Measurements from ENCODE around the gene PGF. TPM values are rescaled to one million over a fixed set of nuclear protein-coding genes. Genes with fewer than 3 reads are reported as not detected.

PGF gene
- total RNA-seq, 3 donors from 2014 or later = 3.7 to 17.9 (median 8.2) TPM

- H3K9me3 ChIP-seq = no peaks in the 10 kb centered on the region
- H3K4me1 ChIP-seq = peaks cover 0 to 6% of the 10 kb centered on the region in 2 donors
- no peaks in the 10 kb centered on the region for H3K27me3 ChIP-seq
- peak in 1 of 3 donors; percentile 7 for TF ChIP-seq POLR2AphosphoS5 (IDR thresholded peaks at IDR 0.05)
- no peak for TF ChIP-seq POLR2A (IDR thresholded peaks at IDR 0.05)
- DNase-seq (ENCODE audit: low spot score in 2 of 2) = no peak
- H3K27ac ChIP-seq = peak overlapping the region; percentile 36 to 73
- H3K36me3 ChIP-seq = no peaks in the 10 kb centered on the region
- H3K4me3 ChIP-seq = peak overlapping the region; percentile 55 to 77 (median 59)
- intact Hi-C loops (cut with DNase I; ENCODE audit: low total_unique reads) = no loop called here
Observed at GRCh38 chr14:74954232-74954946, 1.0 kb downstream of the PGF start.

DNA sequence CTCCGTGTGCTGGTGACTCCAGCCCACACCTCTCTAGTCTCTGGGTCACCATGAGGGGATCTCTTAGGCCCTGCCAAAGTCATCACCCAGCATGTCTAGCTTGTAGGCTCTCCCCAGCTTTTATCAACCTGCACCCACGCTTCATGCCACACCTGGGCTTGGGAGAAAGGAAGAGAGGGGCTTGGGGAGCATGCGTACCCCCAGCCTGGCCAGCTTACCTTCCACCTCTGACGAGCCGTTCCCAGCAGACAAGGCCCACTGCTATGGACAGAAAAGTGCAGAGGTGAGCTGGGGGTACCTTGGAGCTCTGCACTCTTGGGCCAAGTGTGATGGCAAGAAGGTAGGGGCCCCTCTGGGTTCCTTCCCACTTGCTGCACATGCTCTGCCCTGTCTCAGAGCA is 1.7 kb downstream of the PGF start:
- TF ChIP-seq POLR2AphosphoS5 (IDR thresholded peaks at IDR 0.05) = no peak
- no peak for TF ChIP-seq POLR2A (IDR thresholded peaks at IDR 0.05)
- no peak for TF ChIP-seq CTCF (IDR thresholded peaks at IDR 0.05)
- no peaks in the 10 kb centered on the region for H3K36me3 ChIP-seq
- DNase-seq (ENCODE audit: low spot score in 2 of 2) = no peak
- no peaks in the 10 kb centered on the region for H3K9me3 ChIP-seq
- intact Hi-C loops (cut with DNase I; ENCODE audit: low total_unique reads) = no loop called here
- H3K27ac ChIP-seq = peak overlapping the region in 1 of 2 donors; percentile 73
- H3K4me1 ChIP-seq = peaks cover 0 to 6% of the 10 kb centered on the region in 2 donors
- peak overlapping the region; percentile 55 to 77 (median 59) for H3K4me3 ChIP-seq
- no peaks in the 10 kb centered on the region for H3K27me3 ChIP-seq

- DNase-seq (ENCODE audit: low spot score in 2 of 2) = no peak
- Histone ChIP-seq H3K4me3 (peak overlapping the region; percentile 55 to 77 (median 59)), H3K4me1 (peaks cover 0 to 6% of the 10 kb centered on the region in 2 donors)
Observed at GRCh38 chr14:74952697-74953484, 2.5 kb downstream of the PGF start.

GRCh38 chr14:74952180-74952665 is 3.2 kb downstream of the PGF start:
- peak overlapping the region in 1 of 2 donors; percentile 65 for H3K27ac ChIP-seq
- H3K9me3 ChIP-seq = no peaks in the 10 kb centered on the region
- H3K27me3 ChIP-seq = no peaks in the 10 kb centered on the region
- intact Hi-C loops (cut with DNase I; ENCODE audit: low total_unique reads) = no loop called here
- no peaks in the 10 kb centered on the region for H3K36me3 ChIP-seq
- H3K4me3 ChIP-seq = peak overlapping the region in 1 of 3 donors; percentile 31
- DNase-seq (ENCODE audit: low spot score in 2 of 2) = no peak
- no peak for TF ChIP-seq CTCF (IDR thresholded peaks at IDR 0.05)
- TF ChIP-seq POLR2AphosphoS5 (IDR thresholded peaks at IDR 0.05) = no peak
- TF ChIP-seq POLR2A (IDR thresholded peaks at IDR 0.05) = no peak
- H3K4me1 ChIP-seq = peaks cover 0 to 6% of the 10 kb centered on the region in 2 donors

More at GRCh38 chr14:74952697-74953484, 2.5 kb downstream of the PGF start:
- no peak for TF ChIP-seq POLR2AphosphoS5 (IDR thresholded peaks at IDR 0.05)
- TF ChIP-seq CTCF (IDR thresholded peaks at IDR 0.05) = no peak
- TF ChIP-seq POLR2A (IDR thresholded peaks at IDR 0.05) = no peak
- intact Hi-C loops (cut with DNase I; ENCODE audit: low total_unique reads) = no loop called here
- Histone ChIP-seq H3K27me3 (no peaks in the 10 kb centered on the region), H3K27ac (peak overlapping the region in 1 of 2 donors; percentile 25), H3K36me3 (no peaks in the 10 kb centered on the region), H3K9me3 (no peaks in the 10 kb centered on the region)

DNA sequence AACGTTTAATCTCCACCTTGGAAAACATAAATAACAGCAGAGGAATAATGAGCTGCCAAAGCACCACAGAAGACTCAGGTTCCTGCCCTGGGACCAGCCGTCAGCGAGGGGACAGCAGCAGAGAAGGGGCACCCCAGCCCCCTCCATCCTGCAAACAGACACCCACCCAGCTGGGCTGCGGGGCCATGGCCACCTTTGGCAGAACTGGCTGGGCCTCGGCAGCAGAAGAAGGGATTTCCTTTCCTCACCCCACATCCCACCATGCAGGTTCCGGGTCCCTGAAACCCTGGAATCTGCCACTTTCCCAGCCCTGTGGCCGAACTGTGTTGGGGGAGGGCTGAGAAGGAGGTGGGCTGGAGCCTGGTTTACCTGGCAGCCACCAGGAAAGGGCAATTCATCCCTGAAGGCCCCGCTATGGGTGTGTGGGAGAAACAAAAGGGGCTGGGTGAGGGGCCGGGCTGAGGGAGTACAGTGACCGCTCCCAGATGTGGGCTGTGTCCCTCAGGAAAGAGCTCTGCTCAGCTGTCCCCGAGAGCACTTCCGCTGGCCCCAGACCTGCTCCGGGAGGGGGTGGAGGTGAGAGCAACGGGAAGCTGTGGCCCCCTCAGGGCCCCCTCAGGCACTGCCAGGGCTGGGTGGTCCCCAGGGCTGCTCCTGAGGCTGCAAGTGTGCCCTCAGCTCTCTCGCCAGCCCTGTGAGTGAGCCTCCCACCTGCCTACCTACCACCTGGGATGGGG is 3.8 kb downstream of the PGF start:
- peak overlapping the region in 1 of 3 donors; percentile 31 for H3K4me3 ChIP-seq
- intact Hi-C loops (cut with DNase I; ENCODE audit: low total_unique reads) = no loop called here
- H3K4me1 ChIP-seq = peaks cover 0 to 6% of the 10 kb centered on the region in 2 donors
- TF ChIP-seq POLR2AphosphoS5 (IDR thresholded peaks at IDR 0.05) = no peak
- TF ChIP-seq CTCF (IDR thresholded peaks at IDR 0.05) = no peak
- no peak for TF ChIP-seq POLR2A (IDR thresholded peaks at IDR 0.05)
- DNase-seq (ENCODE audit: low spot score in 2 of 2) = no peak
- H3K9me3 ChIP-seq = no peaks in the 10 kb centered on the region
- no peaks in the 10 kb centered on the region for H3K36me3 ChIP-seq
- no peaks in the 10 kb centered on the region for H3K27me3 ChIP-seq
- peak overlapping the region in 1 of 2 donors; percentile 65 for H3K27ac ChIP-seq
